ENCODE measurements around the gene EHBP1.

The EHBP1 gene

GRCh38 chr2:63035169-63035568 lies 329.7 kb downstream of the EHBP1 start:
- no peak for DNase-seq

GRCh38 chr2:63035660-63036059 lies 330.1 kb downstream of the EHBP1 start:
- DNase-seq, result no peak

GRCh38 chr2:63038034-63038433 lies 332.5 kb downstream of the EHBP1 start:
- DNase-seq, result no peak

- DNase-seq, result no peak
Measured at GRCh38 chr2:63040586-63040985, 335.1 kb downstream of the EHBP1 start.

GRCh38 chr2:63041592-63041991 lies 336.1 kb downstream of the EHBP1 start:
- DNase-seq, result no peak

- no peak for DNase-seq
Measured at GRCh38 chr2:63044362-63045327, 339.1 kb downstream of the EHBP1 start.

- no peak for DNase-seq
Measured at GRCh38 chr2:63046552-63046951, 341.0 kb downstream of the EHBP1 start.

- no peak for DNase-seq
Measured at GRCh38 chr2:63046961-63047320, 341.4 kb downstream of the EHBP1 start.

- no peak for DNase-seq
Measured at GRCh38 chr2:63047321-63048279, 342.1 kb downstream of the EHBP1 start.

GRCh38 chr2:63048367-63049171 lies 343.1 kb downstream of the EHBP1 start:
- DNase-seq, result no peak

GRCh38 chr2:63049211-63049969 lies 343.9 kb downstream of the EHBP1 start:
- no peak for DNase-seq

- DNase-seq, result no peak
Measured at GRCh38 chr2:63049970-63050333, 344.4 kb downstream of the EHBP1 start.

GRCh38 chr2:63050334-63051041 lies 345.0 kb downstream of the EHBP1 start, which contains the start of gene OTX1:
Gene OTX1, plus strand, starts transcription at chr2:63050830. Its CDS starts 2,161 bp downstream, at chr2:63052991.
- no peak for DNase-seq

GRCh38 chr2:63051042-63051794 lies 345.7 kb downstream of the EHBP1 start:
- DNase-seq, result no peak

- DNase-seq, result no peak
Measured at GRCh38 chr2:63051795-63052333, 346.4 kb downstream of the EHBP1 start.

GRCh38 chr2:63052411-63053080 lies 347.0 kb downstream of the EHBP1 start:
- no peak for DNase-seq

- DNase-seq, result no peak
Measured at GRCh38 chr2:63053081-63053888, 347.8 kb downstream of the EHBP1 start.

- no peak for DNase-seq
Measured at GRCh38 chr2:63053889-63054602, 348.5 kb downstream of the EHBP1 start.

Data from effector CD8-positive, alpha-beta T cell (primary cell).